HG03520 (cell line): ENCODE measurements around the gene PRMT1.
"Not testable (repeated sequence)": the region's sequence is repeated elsewhere in the genome, so short reads cannot be mapped to it uniquely, and the experiment has no call there.

ENCODE experiments used
- ATAC-seq: cut with Tn5 transposase; IDR thresholded peaks from one replicate; pipeline ENCODE4 v1.9.1; 2021; ENCODE audit warnings: mild to moderate bottlenecking, moderate library complexity; ENCODE audit not compliant: unreplicated experiment

The PRMT1 gene

GRCh38 chr19:49677231-49677900, at the start of gene PRMT1:
TSS of gene PRMT1 (plus strand) at chr19:49677271. CDS start at chr19:49677281, 10 bp downstream.
- no peak for ATAC-seq

GRCh38 chr19:49629659-49630058, 47.4 kb upstream of the PRMT1 start:
- ATAC-seq = no peak

- no peak for ATAC-seq
These were observed 46.0 kb upstream of the PRMT1 start for GRCh38 chr19:49631014-49631588.

- no peak for ATAC-seq
These were observed 45.4 kb upstream of the PRMT1 start for GRCh38 chr19:49631610-49632192.

GRCh38 chr19:49632576-49632975, 44.5 kb upstream of the PRMT1 start:
- ATAC-seq = no peak

GRCh38 chr19:49633273-49633672, 43.8 kb upstream of the PRMT1 start:
- not testable (repeated sequence) for ATAC-seq

GRCh38 chr19:49635530-49636232, 41.4 kb upstream of the PRMT1 start:
- ATAC-seq = no peak

- no peak for ATAC-seq
These were observed 40.7 kb upstream of the PRMT1 start for GRCh38 chr19:49636233-49636932.

GRCh38 chr19:49637821-49638738, 39.0 kb upstream of the PRMT1 start:
- no peak for ATAC-seq

- no peak for ATAC-seq
These were observed 37.5 kb upstream of the PRMT1 start for GRCh38 chr19:49639401-49640112.

- ATAC-seq = peak; percentile 45
These were observed 36.8 kb upstream of the PRMT1 start, which contains the start of gene RRAS for GRCh38 chr19:49640113-49640898. TSS of gene RRAS (minus strand) at chr19:49640143. CDS start at chr19:49640098, 45 bp downstream.

GRCh38 chr19:49641688-49642491, 35.2 kb upstream of the PRMT1 start, which contains the start of gene SCAF1:
TSS of gene SCAF1 (plus strand) at chr19:49642209. CDS start at chr19:49645027, 2,818 bp downstream.
- ATAC-seq = peak; percentile 52

GRCh38 chr19:49642492-49643035, 34.5 kb upstream of the PRMT1 start:
- no peak for ATAC-seq

GRCh38 chr19:49643466-49643865, 33.6 kb upstream of the PRMT1 start:
- ATAC-seq = no peak

- ATAC-seq = no peak
These were observed 31.5 kb upstream of the PRMT1 start for GRCh38 chr19:49645592-49645991.

- no peak for ATAC-seq
These were observed 31.1 kb upstream of the PRMT1 start for GRCh38 chr19:49645995-49646394.

- ATAC-seq = no peak
These were observed 30.5 kb upstream of the PRMT1 start for GRCh38 chr19:49646586-49646985.
